Measurements from ENCODE around the gene PAPSS1. TPM values are rescaled to one million over a fixed set of nuclear protein-coding genes. Genes with fewer than 3 reads are reported as not detected.

The PAPSS1 gene
- total and polyA plus RNA-seq, 10 donors = 22.7 to 73.8 (median 26.8) TPM

DNA sequence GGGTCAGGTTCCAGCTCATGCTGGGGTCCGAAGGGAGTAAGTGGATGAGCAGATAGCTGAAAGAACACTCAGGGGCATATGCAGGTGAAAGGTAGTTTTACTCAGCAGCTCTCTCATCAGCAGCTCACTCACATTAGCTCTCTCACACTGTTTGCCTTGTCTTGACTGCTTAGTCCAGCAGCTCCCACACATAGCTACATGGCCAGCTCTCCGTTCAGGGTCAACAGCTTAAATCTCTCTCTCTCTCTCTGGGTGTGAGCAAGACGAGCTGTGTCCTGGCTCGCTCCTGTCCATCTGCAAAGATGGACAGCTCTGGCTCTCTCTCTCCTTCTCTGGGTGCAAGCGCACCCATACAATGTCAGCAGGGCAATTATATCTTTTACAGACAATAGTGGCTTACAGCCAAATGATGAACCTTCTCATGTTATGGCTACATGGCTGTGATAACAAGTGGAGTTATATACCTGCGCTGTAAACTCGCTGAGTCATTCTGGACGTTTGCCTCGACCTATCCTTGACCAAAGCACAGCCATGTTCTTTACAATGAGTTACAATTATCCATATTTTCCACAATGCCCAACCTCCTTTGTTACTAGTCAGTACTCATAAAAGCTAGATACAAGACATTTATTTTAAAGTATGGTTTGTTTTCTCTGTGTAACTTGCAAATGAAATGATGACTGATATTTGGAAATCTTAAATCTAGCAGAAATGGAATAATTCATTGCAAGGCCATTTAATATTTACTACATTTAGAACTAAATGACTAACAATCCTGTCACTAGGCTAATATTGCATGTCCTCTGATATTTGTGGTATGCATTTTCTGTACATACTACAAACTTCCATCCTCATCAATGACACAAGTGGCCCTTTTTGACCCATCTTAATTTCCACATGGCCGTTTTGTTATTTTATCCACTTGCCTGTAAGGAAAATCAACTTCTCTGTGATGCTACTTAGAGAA is 9.3 kb downstream of the PAPSS1 start:
- peaks cover 3 to 30% (median 26%) of the 10 kb centered on the region in 8 donors for H3K9me3 ChIP-seq
- intact Hi-C loops (cut with DNase I; ENCODE audit: low total_unique reads) = no loop called here
- DNase-seq = no peak
- TF ChIP-seq POLR2A (IDR thresholded peaks at IDR 0.05) (no peak), POLR2AphosphoS5 (IDR thresholded peaks at IDR 0.05) (no peak)
- TF ChIP-seq, protein P1, sequence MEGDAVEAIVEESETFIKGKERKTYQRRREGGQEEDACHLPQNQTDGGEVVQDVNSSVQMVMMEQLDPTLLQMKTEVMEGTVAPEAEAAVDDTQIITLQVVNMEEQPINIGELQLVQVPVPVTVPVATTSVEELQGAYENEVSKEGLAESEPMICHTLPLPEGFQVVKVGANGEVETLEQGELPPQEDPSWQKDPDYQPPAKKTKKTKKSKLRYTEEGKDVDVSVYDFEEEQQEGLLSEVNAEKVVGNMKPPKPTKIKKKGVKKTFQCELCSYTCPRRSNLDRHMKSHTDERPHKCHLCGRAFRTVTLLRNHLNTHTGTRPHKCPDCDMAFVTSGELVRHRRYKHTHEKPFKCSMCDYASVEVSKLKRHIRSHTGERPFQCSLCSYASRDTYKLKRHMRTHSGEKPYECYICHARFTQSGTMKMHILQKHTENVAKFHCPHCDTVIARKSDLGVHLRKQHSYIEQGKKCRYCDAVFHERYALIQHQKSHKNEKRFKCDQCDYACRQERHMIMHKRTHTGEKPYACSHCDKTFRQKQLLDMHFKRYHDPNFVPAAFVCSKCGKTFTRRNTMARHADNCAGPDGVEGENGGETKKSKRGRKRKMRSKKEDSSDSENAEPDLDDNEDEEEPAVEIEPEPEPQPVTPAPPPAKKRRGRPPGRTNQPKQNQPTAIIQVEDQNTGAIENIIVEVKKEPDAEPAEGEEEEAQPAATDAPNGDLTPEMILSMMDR (IDR thresholded peaks at IDR 0.05 in 8 of 11, conservative IDR thresholded peaks at IDR 0.05 in 3 of 11) = no peak
- H3K36me3 ChIP-seq = peaks cover 0 to 21% (median 2%) of the 10 kb centered on the region in 6 donors
- no peak overlapping the region for H3K4me3 ChIP-seq
- peaks cover 0 to 22% (median 13%) of the 10 kb centered on the region in 6 donors for H3K4me1 ChIP-seq
- no peaks in the 10 kb centered on the region for H3K27me3 ChIP-seq (replicated peaks in 1 of 7)
- WGBS, 5 donors = 74 to 84% (median 81%) methylated on average over 10 of the region's 10 CpGs
- no peak overlapping the region for H3K27ac ChIP-seq

DNA sequence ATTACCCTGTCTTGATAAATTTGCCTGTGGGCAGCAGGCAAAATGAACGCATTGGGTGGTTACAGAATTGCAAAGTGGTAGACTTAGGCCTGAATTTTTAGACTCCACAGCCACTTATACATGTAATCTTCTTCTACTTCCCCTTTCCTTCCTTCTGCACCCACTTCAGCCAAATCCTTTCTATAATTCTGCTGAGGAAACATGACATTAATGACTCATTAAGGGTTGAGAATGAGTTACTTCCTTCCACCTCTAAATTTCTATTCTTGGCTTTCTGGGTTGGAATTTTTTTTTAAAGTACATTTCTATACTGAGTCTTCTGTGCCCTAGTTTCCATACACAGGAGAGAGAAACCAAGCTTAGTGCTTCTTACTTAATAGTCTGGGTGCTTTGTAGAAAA is 10.1 kb downstream of the PAPSS1 start:
- peak overlapping the region in 2 of 8 donors; percentile 6 to 9 for H3K27ac ChIP-seq
- H3K4me1 ChIP-seq = peaks cover 0 to 22% (median 13%) of the 10 kb centered on the region in 6 donors
- H3K4me3 ChIP-seq = no peak overlapping the region
- H3K36me3 ChIP-seq = peaks cover 0 to 23% (median 0%) of the 10 kb centered on the region in 6 donors
- peaks cover 10 to 38% (median 35%) of the 10 kb centered on the region in 8 donors for H3K9me3 ChIP-seq
- intact Hi-C loops (cut with DNase I; ENCODE audit: low total_unique reads) = no loop called here
- WGBS, 5 donors = 21 to 60% (median 50%) methylated on average over 1 of the region's 1 CpG
- no peak for DNase-seq
- no peaks in the 10 kb centered on the region for H3K27me3 ChIP-seq (replicated peaks in 1 of 7)
- TF ChIP-seq POLR2A (IDR thresholded peaks at IDR 0.05) (no peak), POLR2AphosphoS5 (IDR thresholded peaks at IDR 0.05) (no peak)
- TF ChIP-seq, protein P1 (IDR thresholded peaks at IDR 0.05 in 8 of 11, conservative IDR thresholded peaks at IDR 0.05 in 3 of 11) = no peak

DNA sequence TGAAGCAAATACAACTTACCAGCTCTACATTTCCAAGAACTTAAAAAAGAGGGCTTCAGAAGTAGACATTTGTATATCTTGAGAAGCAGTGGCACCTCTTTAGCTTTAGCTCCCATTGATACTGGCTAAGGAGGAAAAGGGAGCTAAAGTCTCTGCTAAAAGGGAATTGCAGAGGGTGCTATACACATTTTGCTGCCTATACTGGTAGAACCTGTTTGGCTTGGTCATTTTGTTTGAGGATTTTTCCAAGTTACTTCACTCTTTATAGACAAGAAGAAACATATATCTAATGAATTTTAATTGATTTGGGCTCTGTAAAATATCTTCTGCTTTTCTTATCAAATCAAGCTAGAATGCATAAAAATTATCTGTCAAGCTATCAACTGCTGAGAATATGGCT is 11.8 kb downstream of the PAPSS1 start:
- TF ChIP-seq POLR2AphosphoS5 (IDR thresholded peaks at IDR 0.05) (no peak), POLR2A (IDR thresholded peaks at IDR 0.05) (no peak)
- TF ChIP-seq, protein P1 (IDR thresholded peaks at IDR 0.05 in 8 of 11, conservative IDR thresholded peaks at IDR 0.05 in 3 of 11) = no peak
- H3K36me3 ChIP-seq = peaks cover 0 to 23% (median 0%) of the 10 kb centered on the region in 6 donors
- no peak overlapping the region for H3K27ac ChIP-seq
- intact Hi-C loops (cut with DNase I; ENCODE audit: low total_unique reads) = no loop called here
- H3K4me3 ChIP-seq = no peak overlapping the region
- H3K27me3 ChIP-seq (replicated peaks in 1 of 7) = no peaks in the 10 kb centered on the region
- H3K9me3 ChIP-seq = peaks cover 10 to 55% (median 52%) of the 10 kb centered on the region in 8 donors
- peaks cover 0 to 22% (median 13%) of the 10 kb centered on the region in 6 donors for H3K4me1 ChIP-seq
- DNase-seq = no peak
